Measurements from ENCODE around the gene RPS6KB1. TPM values are rescaled to one million over a fixed set of nuclear protein-coding genes. Genes with fewer than 3 reads are reported as not detected.
A peak's percentile ranks its signal among the peaks of the same experiment; 100 is the strongest.

The RPS6KB1 gene
- total and polyA plus RNA-seq, 8 donors = 26.4 to 55.6 (median 43.0) TPM

DNA sequence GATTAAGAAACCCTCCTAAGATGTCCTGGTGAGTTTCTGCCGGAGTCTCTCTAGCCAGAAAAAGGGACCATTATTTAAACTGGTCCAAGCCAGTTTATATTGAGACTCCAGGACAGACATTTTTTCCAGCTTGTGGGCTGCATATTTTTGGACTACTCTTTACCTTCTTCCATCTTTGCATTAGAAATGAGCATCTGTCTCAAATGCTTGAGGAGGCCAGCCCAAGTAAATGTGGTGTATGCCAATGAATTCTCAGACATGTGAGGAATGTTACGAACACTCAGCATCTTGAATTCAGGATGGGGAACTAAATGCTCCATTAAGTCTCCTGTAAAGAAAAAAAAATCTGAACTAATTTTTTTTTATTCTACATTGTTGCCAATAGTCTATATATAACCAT lies 18.5 kb upstream of the RPS6KB1 start:
- TF ChIP-seq, protein P1, sequence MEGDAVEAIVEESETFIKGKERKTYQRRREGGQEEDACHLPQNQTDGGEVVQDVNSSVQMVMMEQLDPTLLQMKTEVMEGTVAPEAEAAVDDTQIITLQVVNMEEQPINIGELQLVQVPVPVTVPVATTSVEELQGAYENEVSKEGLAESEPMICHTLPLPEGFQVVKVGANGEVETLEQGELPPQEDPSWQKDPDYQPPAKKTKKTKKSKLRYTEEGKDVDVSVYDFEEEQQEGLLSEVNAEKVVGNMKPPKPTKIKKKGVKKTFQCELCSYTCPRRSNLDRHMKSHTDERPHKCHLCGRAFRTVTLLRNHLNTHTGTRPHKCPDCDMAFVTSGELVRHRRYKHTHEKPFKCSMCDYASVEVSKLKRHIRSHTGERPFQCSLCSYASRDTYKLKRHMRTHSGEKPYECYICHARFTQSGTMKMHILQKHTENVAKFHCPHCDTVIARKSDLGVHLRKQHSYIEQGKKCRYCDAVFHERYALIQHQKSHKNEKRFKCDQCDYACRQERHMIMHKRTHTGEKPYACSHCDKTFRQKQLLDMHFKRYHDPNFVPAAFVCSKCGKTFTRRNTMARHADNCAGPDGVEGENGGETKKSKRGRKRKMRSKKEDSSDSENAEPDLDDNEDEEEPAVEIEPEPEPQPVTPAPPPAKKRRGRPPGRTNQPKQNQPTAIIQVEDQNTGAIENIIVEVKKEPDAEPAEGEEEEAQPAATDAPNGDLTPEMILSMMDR (IDR thresholded peaks at IDR 0.05) = no peak
- intact Hi-C loops (cut with DNase I) = no loop called here
- no peak overlapping the region for H3K27ac ChIP-seq
- peaks cover 0 to 10% of the 10 kb centered on the region in 2 donors for H3K4me1 ChIP-seq
- H3K4me3 ChIP-seq = no peak overlapping the region
- H3K36me3 ChIP-seq = peaks cover 0 to 68% of the 10 kb centered on the region in 2 donors
- DNase-seq (no peak), ATAC-seq (no peak)
- no peaks in the 10 kb centered on the region for H3K9me3 ChIP-seq
- no peaks in the 10 kb centered on the region for H3K27me3 ChIP-seq

DNA sequence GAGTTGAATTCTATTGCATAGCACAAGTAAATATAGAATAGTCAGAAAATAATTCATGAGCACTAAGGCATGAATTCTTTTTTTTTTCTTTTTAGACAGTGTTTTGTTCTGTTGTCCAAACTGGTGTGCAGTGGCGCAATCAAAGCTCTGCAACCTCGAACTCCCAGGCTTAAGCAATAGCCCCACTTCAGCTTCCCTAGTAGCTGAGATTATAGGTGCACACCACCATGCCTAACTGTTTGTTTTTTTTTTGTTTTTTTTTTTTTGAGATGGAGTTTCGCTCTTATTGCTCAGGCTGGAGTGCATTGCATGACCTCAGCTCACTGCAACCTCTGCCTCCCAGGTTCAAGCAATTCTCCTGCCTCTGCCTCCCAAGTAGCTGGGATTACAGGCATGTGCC lies 16.8 kb upstream of the RPS6KB1 start:
- Histone ChIP-seq H3K9me3 (no peaks in the 10 kb centered on the region), H3K36me3 (peaks cover 0 to 86% of the 10 kb centered on the region in 2 donors), H3K27ac (no peak overlapping the region), H3K27me3 (no peaks in the 10 kb centered on the region), H3K4me1 (peaks cover 0 to 10% of the 10 kb centered on the region in 2 donors), H3K4me3 (no peak overlapping the region)
- peak in 1 of 4 donors; percentile 11 for DNase-seq
- intact Hi-C loops (cut with DNase I) = no loop called here
- TF ChIP-seq, protein P1 (IDR thresholded peaks at IDR 0.05) = no peak
- ATAC-seq = no peak

DNA sequence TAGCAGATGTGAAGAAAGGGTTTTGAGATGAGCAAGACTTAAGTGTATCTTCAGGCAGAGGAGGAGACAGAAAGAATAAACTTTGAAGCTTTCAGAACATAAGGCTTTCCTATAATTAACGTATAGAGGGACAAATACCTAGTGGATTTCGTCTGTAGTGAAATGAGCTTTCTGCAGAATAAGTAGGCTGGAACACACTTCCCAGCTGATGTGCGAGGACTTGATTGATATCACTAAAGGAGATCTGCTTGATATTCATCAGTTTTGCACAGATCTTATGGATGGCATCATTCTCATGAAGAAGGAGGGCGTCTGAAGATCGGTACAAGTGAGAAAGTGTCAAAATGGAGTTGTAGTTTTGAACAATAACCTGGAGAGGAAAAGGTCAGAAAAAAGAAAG lies 15.0 kb upstream of the RPS6KB1 start:
- H3K27me3 ChIP-seq = no peaks in the 10 kb centered on the region
- peaks cover 0 to 10% of the 10 kb centered on the region in 2 donors for H3K4me1 ChIP-seq
- ATAC-seq (no peak), DNase-seq (no peak)
- H3K36me3 ChIP-seq = peaks cover 0 to 88% of the 10 kb centered on the region in 2 donors
- no peaks in the 10 kb centered on the region for H3K9me3 ChIP-seq
- no peak overlapping the region for H3K27ac ChIP-seq
- H3K4me3 ChIP-seq = no peak overlapping the region
- intact Hi-C loops (cut with DNase I) = no loop called here
- TF ChIP-seq, protein P1 (IDR thresholded peaks at IDR 0.05) = no peak

DNA sequence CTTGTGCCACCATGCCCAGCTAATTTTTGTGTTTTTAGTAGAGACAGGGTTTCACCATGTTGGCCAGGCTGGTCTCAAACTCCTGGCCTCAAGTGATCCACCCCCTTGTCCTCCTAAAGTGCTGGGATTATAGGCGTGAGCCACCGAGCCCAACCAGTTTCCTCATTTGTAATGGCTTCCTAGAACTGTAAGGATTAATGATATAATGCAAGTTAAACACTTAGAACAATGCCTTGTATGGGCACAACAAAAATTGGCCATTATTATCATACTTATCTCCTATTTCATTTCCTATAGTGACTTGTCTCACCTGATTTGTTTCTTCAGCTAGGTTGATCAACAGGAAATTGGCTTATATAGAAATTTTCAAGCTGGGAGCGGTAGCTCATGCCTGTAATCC lies 14.3 kb upstream of the RPS6KB1 start:
- no peak overlapping the region for H3K4me3 ChIP-seq
- no peak overlapping the region for H3K27ac ChIP-seq
- H3K4me1 ChIP-seq = peaks cover 0 to 10% of the 10 kb centered on the region in 2 donors
- H3K27me3 ChIP-seq = no peaks in the 10 kb centered on the region
- DNase-seq (no peak), ATAC-seq (no peak)
- TF ChIP-seq, protein P1 (IDR thresholded peaks at IDR 0.05) = no peak
- H3K9me3 ChIP-seq = no peaks in the 10 kb centered on the region
- H3K36me3 ChIP-seq = peaks cover 0 to 88% of the 10 kb centered on the region in 2 donors
- intact Hi-C loops (cut with DNase I) = no loop called here

DNA sequence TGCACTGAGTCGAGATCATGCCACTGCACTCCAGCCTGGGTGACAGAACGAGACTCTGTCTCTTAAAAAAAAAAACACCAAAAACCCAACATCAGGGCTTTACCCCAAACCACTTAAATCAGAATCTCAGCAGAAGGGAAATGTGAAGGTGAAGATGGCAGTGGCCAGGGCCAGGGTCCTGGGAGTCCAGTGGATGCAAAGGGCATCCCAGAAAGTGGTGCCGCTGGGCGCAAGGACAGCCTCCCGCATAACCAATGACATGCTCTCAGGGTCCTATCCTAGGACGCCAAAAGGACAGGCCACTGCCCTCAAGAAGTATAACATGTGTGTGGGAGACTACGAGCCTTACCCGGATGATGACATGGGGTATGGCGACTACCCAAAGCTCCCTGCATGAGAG lies 8.1 kb upstream of the RPS6KB1 start:
- Histone ChIP-seq H3K4me1 (no peaks in the 10 kb centered on the region), H3K27me3 (no peaks in the 10 kb centered on the region), H3K36me3 (peaks cover 0 to 72% of the 10 kb centered on the region in 2 donors), H3K27ac (no peak overlapping the region), H3K9me3 (no peaks in the 10 kb centered on the region), H3K4me3 (no peak overlapping the region)
- ATAC-seq (no peak), DNase-seq (peak in 1 of 4 donors; percentile 6)
- TF ChIP-seq, protein P1 (IDR thresholded peaks at IDR 0.05) = no peak
- intact Hi-C loops (cut with DNase I) = no loop called here
